ENCODE data around the gene KRTAP10-4. TPM values are rescaled to one million over a fixed set of nuclear protein-coding genes. Genes with fewer than 3 reads are reported as not detected.

KRTAP10-4 gene
- total and polyA plus RNA-seq, 4 donors, result not detected

- Histone ChIP-seq H3K9me3 (ENCODE audit: control insufficient read depth in 4 of 4, low read length in 3 of 4) (peaks cover 0 to 3% (median 1%) of the 10 kb centered on the region in 4 donors), H3K36me3 (ENCODE audit: control insufficient read depth in 4 of 4, insufficient read depth in 3 of 4, low read depth in 1 of 4, low read length in 3 of 4) (no peaks in the 10 kb centered on the region), H3K4me1 (ENCODE audit: control insufficient read depth in 4 of 4, insufficient read depth in 4 of 4, low read length in 3 of 4) (no peaks in the 10 kb centered on the region), H3K4me3 (ENCODE audit: low read depth in 1 of 3, low read length in 3 of 3) (no peak overlapping the region), H3K27me3 (ENCODE audit: control insufficient read depth in 4 of 4, insufficient read depth in 4 of 4, low read length in 3 of 4) (no peaks in the 10 kb centered on the region), H3K27ac (ENCODE audit: low read depth in 1 of 2, low read length in 2 of 2) (no peak overlapping the region), H3K9ac (ENCODE audit: low read depth in 1 of 2, low read length in 2 of 2) (no peak overlapping the region)
- no peak for TF ChIP-seq HNF4G (IDR thresholded peaks at IDR 0.05)
- TF ChIP-seq REST (IDR thresholded peaks at IDR 0.05), result no peak
- TF ChIP-seq FOXA2 (IDR thresholded peaks at IDR 0.05), result no peak
- no peak for TF ChIP-seq EGR1 (IDR thresholded peaks at IDR 0.05; ENCODE audit: low read depth in 2 of 2)
- TF ChIP-seq TAF1 (conservative IDR thresholded peaks at IDR 0.05), result no peak
- TF ChIP-seq NR2F2 (IDR thresholded peaks at IDR 0.05), result no peak
- no peak for TF ChIP-seq CTCF (IDR thresholded peaks at IDR 0.05; ENCODE audit: low read depth, low read length, missing input control)
- no peak for TF ChIP-seq HNF4A (conservative IDR thresholded peaks at IDR 0.05)
- TF ChIP-seq ZBTB33 (IDR thresholded peaks at IDR 0.05), result no peak
- no peak for TF ChIP-seq JUND (IDR thresholded peaks at IDR 0.05)
- no peak for TF ChIP-seq SP1 (IDR thresholded peaks at IDR 0.05)
- no peak for TF ChIP-seq RXRA (IDR thresholded peaks at IDR 0.05)
- TF ChIP-seq MAX (IDR thresholded peaks at IDR 0.05), result no peak
- TF ChIP-seq RAD21 (IDR thresholded peaks at IDR 0.05), result no peak
- TF ChIP-seq FOXA1 (IDR thresholded peaks at IDR 0.05), result no peak
- no peak for TF ChIP-seq GABPA (IDR thresholded peaks at IDR 0.05 in 1 of 2, conservative IDR thresholded peaks at IDR 0.05 in 1 of 2)
- TF ChIP-seq YY1 (IDR thresholded peaks at IDR 0.05), result no peak
- TF ChIP-seq ATF3 (IDR thresholded peaks at IDR 0.05), result no peak
- 91% methylated on average over 18 of the region's 18 CpGs for WGBS
- DNase-seq (ENCODE audit: low spot score), result no peak
Observed at GRCh38 chr21:44567481-44568171, 5.9 kb upstream of the KRTAP10-4 start.
